WI38 (cell line): Measurements from ENCODE around the gene ADGB.

Experiments used
- H3K4me3 ChIP-seq: 2 replicates; pipeline ENCODE4 v1.5.1; 2011; ENCODE audit warnings: low read depth, mild to moderate bottlenecking, control low read depth, low read length
- TF ChIP-seq, protein P1 (sequence below): IDR thresholded peaks from 2 replicates; pipeline ENCODE4 v1.5.1; 2012; ENCODE audit warnings: low read depth, mild to moderate bottlenecking, control low read depth, low read length

The ADGB gene

DNA sequence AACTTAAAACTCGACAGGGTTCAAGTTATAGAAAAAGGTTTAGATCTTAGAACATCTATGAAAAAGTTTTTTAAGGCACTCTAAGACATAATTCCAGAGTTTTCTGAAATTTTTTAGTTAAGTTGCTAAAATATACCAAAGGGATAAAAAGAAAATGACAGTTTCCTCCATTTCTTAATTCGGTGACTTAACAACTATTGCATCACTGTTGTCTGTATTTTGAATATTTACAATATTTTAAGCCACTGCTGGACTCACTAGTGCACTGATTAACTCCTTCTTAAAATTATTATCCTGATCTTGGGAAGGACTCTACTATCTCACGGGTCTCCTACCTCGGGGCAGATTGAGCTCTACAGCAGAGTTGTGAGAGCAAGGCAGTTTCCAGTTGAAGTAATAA is 91.0 kb downstream of the ADGB start:
- no peak overlapping the region for H3K4me3 ChIP-seq
- TF ChIP-seq, protein P1, sequence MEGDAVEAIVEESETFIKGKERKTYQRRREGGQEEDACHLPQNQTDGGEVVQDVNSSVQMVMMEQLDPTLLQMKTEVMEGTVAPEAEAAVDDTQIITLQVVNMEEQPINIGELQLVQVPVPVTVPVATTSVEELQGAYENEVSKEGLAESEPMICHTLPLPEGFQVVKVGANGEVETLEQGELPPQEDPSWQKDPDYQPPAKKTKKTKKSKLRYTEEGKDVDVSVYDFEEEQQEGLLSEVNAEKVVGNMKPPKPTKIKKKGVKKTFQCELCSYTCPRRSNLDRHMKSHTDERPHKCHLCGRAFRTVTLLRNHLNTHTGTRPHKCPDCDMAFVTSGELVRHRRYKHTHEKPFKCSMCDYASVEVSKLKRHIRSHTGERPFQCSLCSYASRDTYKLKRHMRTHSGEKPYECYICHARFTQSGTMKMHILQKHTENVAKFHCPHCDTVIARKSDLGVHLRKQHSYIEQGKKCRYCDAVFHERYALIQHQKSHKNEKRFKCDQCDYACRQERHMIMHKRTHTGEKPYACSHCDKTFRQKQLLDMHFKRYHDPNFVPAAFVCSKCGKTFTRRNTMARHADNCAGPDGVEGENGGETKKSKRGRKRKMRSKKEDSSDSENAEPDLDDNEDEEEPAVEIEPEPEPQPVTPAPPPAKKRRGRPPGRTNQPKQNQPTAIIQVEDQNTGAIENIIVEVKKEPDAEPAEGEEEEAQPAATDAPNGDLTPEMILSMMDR: no peak

DNA sequence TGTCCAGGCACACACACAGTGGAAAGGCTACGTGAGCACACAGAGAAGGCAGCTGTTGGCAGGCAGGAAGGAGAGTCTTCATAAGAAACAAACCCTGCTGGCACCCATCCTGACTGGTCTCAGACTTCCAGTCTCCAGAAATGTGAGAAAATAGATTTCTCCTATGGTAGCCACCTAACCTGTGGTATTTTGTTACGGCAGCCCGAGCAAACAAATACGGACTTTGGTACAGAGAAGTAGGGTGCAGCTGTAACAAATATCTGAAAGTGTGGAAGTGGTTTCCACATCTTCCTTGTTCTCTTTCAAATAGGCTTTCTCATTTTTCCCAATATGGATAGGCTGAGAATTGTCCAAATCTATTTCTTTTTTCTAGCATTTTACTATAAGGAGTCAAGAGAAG is 94.6 kb downstream of the ADGB start:
- H3K4me3 ChIP-seq: no peak overlapping the region

DNA sequence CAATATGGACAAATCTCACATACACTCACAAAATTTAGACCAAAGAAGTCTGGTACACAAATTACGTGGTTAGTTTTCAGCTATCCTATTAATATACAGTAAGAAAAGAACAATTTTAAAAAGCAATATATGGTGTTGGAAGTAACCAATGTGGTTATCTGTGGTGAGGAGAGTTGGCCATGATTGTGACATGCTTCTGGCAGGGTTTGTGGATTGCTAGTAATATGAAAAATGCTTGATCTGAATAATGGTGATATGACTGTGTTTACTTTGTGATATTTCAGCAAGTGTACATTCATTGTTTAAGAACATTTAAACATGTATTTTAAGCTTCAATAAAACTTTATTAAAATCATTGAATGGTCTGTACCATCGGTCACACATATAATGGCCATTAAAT is 99.1 kb downstream of the ADGB start:
- no peak overlapping the region for H3K4me3 ChIP-seq
- TF ChIP-seq, protein P1: no peak

More for the DNA sequence above, 94.6 kb downstream of the ADGB start:
- TF ChIP-seq, protein P1: no peak

DNA sequence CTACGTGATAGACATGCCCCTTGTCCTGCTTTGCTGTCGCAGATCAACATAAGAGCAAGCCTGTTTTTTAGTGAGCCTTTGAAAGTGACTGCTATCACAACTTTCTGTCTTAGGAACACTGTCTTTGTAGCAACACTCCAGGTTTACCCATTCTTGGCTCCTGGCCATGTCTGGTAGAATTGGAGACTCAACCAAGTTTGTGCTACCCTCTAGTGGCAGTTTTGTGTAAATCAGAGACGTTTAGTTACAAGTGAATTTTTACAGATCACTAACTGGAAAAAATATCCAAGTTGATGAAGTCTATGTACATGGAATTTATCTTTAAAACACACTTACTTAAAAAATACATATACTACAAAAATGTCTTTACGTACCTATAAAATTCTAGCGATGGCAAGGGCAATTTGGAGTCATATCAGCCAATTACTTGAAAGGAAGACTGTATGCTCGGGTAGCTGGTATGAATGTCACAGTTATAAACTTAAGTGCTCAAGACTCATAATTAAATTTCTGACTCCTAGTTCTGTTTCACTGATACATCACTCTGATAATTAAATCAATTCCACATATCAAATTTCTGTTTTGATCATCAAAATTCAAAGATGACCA is 101.4 kb downstream of the ADGB start:
- H3K4me3 ChIP-seq: no peak overlapping the region
- TF ChIP-seq, protein P1: peak; percentile 47; the same call in 1 of the 2 replicates

DNA sequence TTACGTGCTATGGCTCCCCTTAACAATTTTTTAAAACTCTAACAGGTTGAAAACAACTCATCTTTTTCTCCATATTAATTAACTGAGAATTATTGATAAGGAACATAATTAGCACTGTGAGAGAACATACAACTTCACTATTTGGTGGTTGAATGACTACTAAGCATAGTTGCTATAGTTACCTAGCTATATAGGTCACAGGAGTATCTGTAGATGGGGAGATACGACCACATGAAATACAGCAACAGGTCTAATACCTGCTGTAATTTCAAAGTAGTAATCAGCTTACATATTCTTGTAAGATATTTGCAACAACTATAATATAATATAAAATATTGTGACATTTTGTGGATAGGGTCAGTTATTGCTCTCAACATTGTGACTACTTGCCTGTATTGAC is 102.9 kb downstream of the ADGB start:
- TF ChIP-seq, protein P1: no peak

DNA sequence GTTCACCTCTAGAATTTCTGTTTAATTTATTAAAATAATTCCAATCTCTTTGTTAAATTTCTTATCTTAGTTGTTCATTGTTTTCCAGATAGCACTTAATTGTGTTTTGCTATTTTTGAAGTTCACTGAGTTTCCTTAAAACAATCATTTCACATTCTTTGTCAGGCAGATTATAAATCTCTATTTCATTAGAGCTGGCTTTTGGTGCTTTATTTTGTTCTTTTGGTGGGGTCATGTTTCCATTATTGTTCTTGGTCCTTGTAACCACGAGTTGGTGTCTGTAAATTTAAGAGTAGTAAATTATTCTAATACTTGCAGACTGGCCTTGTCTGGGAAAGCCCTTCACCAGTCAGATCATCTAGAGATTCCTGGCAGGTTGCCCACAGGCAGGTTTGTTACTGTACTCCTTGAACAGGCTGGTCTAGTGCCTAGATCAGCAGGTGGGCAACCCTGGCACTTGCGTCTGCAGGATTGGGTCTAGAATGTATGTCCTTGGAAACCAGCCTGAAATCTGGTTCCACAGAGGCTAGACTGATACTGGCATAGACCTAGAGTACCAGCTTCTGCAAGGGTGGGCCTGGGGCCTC is 110.4 kb downstream of the ADGB start:
- TF ChIP-seq, protein P1: no peak
- no peak overlapping the region for H3K4me3 ChIP-seq

More for the DNA sequence above, 102.9 kb downstream of the ADGB start:
- H3K4me3 ChIP-seq: no peak overlapping the region

DNA sequence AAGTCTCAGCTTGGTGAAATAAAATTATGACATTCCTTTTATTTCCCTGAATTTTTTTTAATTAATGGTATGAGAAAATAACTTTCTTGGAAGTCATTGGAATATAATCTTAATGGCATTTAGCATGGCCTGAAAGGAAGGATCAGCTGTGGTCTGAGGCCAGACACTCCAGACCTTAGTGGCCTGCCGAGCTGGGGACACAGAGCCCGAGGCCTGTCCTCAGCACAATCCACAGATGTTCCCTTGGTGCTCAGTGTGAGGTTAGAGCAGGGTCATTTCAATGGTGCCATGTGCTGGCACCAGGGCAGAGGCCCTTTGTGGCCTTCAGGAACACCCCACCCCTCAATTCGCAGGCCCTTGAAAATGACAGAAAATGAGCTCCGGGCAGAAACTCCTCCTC is 120.6 kb downstream of the ADGB start:
- TF ChIP-seq, protein P1: no peak
- no peak overlapping the region for H3K4me3 ChIP-seq
